ENCODE results near the gene WAC.
"Not testable (repeated sequence)": the region's sequence is repeated elsewhere in the genome, so short reads cannot be mapped to it uniquely, and the experiment has no call there.

The WAC gene

DNA sequence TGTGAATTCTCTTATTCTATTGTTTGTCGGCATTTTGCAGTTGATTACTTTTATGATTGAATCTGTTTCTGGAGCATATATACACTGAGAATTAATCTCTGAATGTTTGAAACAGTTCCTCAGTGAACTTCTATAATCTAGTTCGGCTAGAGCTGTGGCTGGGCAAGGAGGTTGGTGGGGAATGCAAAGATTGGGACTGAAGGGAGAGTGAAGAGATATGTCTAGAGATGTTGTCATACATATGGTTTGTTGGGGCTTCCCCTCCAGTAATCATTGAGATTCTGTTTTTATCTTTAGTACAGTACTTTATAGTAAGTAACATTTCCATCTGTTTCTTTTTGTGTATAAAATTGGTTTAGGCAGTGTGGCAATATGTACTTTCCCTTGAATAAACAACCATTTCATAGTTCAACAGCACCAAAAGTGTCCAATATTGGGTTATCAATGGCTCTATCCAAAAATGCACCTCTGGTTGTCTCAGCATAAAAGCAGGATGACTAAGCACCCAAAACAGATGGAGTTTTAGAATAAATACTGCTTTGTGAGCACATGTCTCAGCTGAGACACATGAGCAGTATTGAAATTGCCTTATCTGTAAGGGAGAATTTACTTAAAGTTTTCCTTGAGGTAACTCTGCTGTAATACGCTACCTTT lies 36.7 kb downstream of the WAC start:
- peak; percentile 36 for DNase-seq

DNA sequence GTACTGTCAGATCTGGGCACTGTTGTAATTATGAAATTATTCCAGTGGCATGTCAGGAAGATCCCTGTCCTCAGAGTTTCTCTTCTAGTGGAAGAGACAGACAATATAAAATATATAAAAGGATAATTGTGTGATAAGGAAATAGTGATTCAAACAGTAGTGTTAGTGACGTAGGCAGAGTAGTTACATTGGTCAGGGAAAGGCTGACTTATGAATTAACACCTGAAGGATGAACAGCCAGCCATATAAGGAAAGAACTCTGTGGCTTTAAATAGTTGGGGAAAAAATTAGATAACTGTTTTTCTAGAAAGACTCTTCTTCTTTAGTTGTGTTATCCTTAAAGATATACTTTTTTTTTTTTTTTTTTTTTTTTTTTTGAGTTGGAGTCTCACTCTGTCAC lies 37.7 kb downstream of the WAC start:
- DNase-seq = no peak

DNA sequence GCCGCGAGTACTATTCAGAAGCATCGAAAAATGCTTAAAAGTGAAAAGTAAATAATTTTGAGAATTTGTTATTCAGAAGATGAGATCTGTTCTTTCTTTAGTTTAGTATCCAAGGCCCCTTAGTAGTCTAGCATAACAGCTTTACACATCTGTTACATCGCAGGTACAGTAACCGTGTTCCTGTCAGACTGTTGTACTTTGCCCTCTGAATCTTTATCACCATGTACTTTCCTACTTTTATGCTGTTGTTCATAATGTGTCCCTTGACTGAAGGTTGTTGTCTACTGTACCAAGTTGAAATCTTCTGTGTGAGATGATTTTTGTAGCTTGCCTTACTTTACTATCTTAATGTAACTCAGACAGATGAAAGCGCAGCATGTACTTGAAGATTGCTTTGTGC lies 38.3 kb downstream of the WAC start:
- no peak for DNase-seq

DNA sequence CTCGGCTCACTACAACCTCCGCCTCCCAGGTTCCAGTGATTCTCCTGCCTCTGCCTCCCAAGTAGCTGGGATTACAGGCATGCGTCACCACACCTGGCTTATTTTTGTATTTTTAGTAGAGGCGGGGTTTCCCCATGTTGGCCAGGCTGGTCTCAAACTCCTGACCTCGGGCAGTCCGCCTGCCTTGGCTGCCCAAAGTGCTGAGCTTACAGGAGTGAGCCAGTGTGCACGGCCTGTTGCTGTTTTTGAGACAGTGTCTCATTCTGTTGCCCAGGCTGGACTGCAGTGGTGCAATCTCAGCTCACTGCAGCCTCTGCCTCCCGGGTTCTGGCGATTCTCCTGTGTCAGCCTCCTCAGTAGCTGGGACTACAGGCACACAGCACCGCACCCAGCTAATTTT lies 41.3 kb downstream of the WAC start:
- not testable (repeated sequence) for DNase-seq

DNA sequence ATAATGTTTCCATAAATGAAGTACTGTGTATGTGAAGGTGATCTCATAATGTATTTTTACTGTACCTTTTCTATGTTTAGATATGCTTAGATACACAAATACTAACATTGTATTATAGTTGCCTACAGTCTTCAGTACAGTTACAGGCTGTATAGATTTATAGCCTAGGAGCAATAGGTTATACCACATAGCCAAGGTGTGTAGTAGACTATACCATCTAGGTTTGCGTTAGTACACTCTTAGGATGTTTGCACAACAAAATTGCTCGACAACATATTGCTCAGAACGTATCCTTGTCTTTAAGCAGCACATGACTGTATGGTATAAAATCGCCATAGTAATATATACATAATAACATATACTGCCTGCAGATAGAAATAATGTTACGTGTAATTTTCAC lies 42.9 kb downstream of the WAC start:
- no peak for DNase-seq

DNA sequence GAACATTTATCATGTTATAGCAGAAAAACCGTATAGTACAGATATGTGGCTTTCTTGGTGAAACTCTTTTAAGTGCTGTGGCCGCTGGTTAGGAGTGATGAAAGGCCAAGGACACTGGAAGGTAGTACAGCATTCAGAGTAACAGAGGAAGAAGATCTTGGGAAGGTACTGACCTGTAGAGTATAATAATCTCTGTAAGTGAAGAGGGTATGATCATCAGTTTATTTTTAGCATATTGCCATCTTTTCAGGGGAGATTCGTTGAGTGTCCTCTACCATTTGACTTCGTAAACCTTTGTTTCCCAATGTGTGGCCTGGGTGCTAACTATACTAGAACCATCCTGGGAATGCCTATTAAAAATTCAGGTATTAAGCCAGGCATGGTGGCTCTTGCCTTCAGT lies 44.6 kb downstream of the WAC start:
- no peak for DNase-seq

DNA sequence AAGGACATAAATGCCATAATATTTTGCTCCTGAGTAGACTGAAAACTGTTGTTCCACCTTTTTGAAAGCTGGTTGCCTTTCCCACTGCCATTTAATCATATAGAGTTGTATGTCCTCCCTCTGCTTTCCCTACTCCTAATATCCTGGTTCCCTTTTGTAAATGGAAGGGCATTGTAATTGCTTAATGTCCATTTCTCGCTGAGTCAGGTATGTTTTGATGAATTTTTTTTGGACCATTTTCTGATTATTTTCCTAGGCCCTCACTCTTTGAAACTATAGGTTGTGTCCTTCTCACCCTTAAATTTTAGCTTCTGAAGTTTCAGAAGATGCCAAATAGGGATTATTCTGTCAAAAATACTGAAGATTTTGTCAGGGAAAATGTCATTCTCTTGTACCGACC lies 45.5 kb downstream of the WAC start:
- DNase-seq = no peak

DNA sequence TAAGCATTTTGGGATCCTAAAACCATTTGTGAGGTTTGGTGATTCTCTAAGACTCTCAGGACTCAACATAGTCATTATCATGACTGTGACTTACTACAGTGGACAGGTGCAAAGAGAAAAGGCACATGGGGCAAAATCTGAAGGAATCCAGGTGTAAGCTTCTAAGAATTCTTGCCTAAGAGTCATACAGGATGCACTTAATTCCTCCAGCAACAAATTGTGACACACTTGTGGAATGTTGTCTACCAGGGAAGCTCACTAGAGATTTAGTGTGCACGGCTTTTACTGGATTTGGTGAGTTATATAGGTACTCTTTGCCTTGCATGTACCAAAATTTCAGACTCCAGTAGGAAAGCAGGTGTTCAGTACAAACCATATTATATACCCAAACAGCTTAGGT lies 47.9 kb downstream of the WAC start:
- no peak for DNase-seq

DNA sequence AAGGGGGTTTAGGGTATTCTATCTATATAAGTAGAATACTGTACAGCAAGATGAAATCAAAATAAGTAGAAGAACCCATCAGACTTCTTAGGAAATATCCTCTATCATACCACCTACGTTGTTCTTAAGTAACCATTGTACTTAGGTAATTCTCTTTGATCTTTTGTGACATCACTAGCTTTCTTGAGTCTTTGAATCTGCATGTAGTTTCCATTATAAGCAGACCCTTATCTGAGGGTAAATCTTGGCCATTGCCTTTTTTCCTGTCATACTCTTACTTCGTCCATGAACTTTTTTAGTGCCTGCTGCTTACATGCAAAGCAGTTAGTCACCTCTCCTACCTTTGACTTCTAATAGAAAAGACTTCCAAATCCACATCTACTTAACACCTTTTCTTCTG lies 49.0 kb downstream of the WAC start:
- DNase-seq = peak; percentile 8

DNA sequence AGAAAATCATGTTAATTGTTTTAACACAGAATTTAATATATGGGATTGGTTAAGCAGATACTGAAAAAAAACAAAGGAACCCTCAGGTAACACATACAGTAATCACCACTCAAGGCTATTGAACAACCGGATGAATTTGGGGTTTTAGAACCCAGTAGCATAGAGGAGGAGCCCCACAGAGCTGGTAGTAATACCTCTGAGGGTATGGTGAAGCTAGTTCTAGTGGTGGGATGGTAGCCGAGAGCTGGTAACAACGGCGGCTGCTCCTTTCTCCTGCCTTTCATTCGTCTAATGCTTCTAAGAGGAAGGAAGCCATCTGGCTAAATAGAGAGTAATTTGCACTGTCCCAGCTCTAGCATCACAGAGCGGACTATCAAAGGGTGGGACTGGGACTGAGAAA lies 52.2 kb downstream of the WAC start:
- DNase-seq = no peak

DNA sequence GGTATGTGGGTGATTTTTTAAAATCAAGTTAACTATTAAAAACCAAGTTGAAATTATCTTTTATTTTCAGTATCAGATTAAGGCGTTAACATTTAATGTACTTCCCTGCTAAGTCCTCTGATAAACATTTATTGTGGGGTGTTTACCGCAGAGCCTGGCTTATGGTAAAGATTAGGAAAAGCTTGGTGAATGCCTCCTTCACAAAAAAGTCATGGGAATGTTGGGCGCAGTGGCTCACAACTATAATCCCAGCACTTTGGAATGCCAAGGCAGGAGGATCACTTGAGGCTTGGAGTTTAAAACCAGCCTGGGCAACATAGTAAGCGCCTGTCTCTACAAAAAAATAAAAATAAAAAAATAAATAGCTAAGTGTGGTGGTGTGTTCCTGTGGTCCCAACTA lies 53.3 kb downstream of the WAC start:
- DNase-seq = no peak

DNA sequence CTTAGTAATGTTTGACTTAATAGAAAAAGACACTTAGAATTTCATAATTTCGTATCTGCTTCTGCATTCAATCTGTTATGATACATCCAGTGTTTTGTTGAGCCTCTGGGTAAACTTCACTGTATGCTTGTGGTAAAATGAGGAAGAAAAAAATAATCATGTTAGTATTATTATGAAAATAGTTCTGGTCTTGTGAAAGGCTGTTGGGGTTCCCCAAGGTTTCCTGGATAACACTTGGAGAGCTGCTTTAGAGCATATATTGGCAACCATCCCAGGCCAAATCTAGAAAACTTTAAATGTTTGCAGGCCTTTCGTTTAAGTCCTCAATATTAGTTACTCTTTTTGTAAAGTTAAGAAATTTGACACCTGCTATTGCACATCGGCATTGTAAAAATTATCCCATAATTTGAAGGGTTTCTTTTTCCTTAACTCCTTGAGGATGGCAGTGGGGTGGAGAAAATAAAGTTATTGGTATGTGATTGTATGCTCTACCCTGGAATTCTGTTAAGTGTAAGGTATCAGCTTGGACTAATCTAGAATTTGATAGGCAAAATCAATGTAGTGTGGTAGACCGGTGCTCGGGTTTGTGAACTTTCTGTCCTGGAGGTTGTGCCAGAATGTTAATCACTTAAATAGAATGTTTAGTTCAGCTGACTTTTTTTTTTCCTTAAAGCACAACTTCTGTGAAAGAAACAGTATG lies 54.5 kb downstream of the WAC start:
- DNase-seq = no peak

DNA sequence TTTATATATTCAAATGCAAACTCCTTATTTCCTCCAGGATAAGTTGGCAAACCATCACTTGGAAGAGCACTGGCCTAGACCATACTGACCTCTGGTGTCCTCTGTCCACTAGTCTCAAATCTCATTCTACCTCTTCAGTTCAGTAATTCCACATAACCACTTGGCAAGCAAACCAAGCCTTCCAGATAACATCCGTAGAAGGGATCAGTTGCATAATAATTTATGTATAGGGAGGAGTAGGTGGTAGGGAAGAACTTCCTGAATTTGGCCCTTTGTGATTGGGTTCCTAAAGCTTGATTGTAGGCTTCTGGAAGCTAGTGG lies 55.0 kb downstream of the WAC start:
- no peak for DNase-seq

DNA sequence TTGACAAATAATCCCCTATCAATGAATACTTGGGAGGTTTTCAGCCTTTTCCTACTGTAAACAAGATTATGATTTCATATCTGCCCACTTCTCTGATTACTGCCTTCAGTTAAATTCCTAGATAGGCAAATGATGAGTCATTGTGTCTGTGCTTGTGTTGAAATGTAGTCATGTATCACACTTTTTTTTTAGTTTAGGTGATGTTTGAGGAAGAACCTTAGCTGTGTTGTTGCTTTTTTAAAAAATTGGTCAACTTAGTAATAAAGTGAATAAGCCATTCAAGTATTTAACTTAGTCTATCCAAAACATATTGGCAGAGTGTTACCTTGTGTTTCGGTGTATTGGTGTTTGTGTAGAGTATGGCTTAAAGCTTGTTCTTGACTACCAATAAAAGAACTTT lies 60.0 kb downstream of the WAC start:
- DNase-seq = peak; percentile 32

DNA sequence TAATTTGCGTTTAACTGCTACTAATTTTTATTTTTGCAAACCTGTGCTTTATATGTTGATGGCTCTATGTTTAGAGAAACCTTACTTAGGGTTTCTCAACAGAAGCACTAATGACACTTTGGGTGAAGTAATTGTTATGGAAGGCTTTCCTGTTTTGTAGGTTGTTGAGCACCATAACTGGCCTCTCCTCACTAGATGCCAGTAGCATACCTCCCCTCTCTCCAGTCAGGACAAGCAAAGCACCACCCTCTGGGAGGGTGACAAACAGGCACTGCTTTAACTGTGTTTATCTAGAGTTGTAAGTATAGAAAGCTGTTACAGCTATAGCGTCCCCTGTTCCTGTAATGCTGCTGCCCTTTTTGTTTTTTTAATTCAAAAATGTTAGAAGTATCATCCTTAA lies 60.9 kb downstream of the WAC start:
- no peak for DNase-seq

DNA sequence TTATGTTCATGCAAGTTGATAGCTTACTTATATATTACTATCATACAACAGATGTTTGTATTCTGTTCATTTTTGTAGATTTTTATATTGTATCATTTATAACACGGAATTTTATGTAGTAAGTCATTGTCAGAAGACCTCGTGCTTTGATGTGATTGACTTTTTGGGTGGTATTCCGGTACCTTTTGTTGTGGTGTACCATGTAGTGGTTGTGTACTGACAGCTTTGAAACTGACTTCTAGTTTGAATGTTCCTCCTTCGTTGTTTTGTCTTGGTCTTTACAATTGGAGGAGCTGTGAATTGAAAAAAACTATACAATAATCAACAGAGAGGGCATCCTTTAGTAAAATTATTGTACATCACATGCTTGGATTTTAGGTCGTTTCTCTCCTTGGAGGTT lies 61.5 kb downstream of the WAC start:
- no peak for DNase-seq

DNA sequence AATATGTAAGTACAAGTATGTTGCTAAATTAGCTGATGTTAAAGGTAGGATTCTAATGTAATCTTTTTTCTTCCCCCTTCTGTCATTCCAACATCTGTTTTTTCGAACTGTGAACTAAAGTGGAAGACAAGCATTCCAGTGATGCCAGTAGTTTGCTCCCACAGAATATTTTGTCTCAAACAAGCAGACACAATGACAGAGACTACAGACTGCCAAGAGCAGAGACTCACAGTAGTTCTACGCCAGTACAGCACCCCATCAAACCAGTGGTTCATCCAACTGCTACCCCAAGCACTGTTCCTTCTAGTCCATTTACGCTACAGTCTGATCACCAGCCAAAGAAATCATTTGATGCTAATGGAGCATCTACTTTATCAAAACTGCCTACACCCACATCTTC lies 62.7 kb downstream of the WAC start:
- DNase-seq = no peak

DNA sequence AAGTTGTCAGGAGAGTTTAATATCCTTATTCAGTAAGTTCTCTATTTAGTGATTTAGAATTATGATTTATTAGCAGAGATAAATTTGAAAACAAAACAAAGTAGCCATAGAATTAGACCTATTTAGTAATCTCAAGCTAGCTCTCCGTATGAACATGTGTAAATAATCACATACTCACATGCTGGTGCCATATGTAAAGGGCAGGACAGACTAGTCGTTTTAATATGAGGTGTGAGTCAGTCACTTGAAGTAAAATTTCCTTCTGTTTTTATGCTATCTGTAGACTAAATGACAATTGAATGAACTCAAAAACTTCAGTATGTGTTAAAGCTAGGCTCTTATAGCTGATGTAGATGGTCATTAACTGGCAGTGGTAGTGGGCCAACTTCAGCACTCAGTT lies 67.1 kb downstream of the WAC start:
- DNase-seq = no peak

DNA sequence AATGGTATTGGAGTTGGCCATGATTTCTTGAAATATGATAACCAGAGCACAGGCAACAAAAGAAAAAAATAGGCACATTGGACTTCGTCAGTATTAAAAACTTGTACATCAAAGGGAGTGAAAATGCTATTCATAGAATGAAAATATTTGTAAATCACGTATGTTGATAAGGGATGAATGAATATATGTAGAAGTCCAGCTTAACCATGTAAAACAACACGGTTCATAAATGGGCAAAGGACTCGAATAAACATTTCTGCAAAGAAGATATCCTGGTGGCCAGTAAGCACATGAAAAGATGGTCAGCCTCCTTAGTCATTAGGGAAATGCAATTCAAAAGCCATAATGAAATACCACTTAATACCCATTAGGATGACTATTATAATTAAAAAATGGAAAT lies 68.1 kb downstream of the WAC start:
- DNase-seq = no peak

DNA sequence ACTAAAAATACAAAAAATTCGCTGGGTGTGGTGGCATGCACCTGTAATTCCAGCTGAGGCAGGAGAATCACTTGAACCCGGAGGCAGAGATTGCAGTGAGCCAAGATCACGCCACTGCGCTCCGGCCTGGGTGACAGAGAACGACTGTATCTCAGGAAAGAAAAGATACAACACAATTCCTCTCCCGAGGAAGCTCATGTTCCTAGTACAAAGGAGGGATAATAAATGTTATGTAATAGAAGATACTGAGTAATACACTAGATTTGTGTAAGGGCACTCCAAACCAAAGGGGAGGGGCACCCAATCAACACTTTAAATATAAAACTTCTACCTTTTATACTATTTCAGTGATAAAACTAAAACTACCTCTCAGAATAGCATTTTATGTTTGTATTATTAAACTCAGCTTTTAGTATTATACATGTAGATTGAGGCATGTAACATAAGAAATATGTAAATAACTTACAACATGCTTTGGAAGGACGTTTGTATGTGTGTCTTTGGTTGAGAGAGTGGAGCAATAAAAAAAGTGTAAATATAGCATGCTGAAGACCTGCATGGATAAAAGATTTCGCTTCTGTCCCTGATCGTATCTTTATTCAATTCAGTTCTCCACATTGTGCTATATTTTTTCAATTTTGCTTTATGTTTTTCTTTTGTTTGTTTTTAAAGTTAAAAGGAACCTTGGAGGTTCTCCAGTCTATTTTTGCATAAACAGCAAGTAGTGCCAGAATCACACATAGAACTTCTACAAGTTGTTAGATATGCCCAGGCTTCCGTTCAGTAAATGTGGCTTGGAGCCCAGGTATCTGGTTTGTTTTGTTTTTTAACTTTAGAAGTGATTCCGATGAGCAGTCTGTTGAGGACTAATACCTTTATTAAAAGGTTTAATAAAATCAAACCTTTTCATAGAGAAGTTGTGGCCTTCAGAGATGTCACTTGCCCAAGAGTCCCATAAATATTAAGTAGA lies 71.9 kb downstream of the WAC start:
- DNase-seq = no peak

DNA sequence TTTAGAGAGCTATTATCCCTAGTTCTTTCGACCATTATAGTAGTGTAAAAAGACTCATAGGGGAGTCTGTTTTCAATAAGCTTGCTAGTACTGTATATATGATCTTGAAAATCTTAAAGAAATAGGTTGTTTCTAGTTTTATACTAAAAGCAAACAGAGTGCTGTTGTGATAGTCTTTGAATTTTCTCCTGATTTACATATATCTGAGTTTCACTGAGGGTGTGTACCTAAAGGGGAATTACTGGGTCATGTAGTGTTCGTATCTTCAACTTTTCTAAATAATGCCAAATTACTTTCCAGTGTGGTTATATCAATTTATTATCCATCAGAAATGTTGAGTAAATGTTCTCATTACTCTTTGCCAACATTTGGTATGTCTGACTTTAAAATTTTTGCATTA lies 73.7 kb downstream of the WAC start:
- DNase-seq = no peak

DNA sequence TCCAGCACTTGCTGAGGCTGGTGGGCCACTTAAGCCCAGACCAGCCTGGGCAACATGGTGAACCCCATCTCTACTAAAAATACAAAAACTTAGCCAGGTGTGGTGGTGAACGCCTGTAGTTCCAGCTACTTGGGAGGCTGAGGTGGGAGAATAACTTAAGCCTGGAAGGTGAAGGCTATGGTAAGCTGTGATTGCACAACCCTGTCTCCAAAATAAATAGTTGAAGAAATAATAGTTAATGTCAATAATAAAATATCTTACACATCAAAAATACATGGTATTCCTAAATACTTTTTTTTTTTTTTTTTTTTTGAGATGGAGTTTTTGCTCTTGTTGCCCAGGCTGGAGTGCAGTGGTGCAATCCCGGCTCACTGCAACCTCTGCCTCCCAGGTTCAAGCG lies 76.7 kb downstream of the WAC start:
- not testable (repeated sequence) for DNase-seq

DNA sequence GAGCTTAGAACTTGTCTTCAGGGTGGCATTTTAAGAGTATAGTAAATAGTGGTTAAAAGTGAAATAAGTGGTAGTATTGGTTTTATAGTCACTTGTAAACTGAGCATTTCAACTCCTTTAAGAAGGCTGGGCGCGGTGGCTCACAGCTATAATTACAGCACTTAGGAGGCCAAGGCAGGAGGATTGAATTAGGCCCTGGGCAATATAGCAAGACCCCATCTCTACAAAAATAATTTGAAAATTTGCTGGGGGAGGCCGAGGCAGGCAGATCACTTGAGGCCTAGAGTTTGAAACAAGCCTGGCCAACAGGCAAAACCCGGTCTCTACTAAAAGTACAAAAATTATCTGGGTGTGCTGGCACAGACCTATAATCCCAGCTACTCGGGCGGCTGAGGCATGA lies 80.0 kb downstream of the WAC start:
- DNase-seq = no peak

DNA sequence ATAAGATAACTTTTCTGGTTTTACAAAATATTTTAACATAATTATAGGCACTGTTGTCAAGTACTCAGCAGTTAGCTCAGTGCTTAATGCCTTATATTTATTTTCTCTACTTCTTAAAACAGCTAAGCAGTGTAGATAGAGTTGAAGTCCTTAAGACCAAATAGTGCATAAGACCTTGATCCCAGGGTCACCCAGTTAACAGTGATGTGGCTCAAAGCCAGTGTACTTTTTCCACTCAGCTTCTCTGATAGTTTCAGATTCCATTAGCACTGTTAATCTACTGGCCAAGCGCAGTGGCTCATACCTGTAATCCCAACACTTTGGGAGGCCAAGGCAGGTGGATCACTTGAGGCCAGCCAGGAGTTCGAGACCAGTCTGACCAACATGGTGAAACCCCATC lies 83.6 kb downstream of the WAC start:
- no peak for DNase-seq

All from hematopoietic multipotent progenitor cell treated with erythropoietin and hydrocortisone succinate and interleukin-3 and kit ligand, for 8 days (in vitro differentiated cells).